D721Med (cell line): ENCODE measurements around the gene DOCK3.
"Not testable (repeated sequence)": the region's sequence is repeated elsewhere in the genome, so short reads cannot be mapped to it uniquely, and the experiment has no call there.

Experiments
- DNase-seq: peaks from one replicate; pipeline ENCODE4 v3.0.0; 2011; ENCODE audit warnings: low spot score; ENCODE audit not compliant: insufficient read length
- FAIRE-seq: peaks from 2 replicates; lab custom pipeline; 2011; peaks lifted over from hg19 to GRCh38; lab: Jason Lieb, UNC
- CTCF ChIP-seq: IDR thresholded peaks from 2 replicates; pipeline ENCODE4 v1.5.1; 2012; ENCODE audit warnings: mild to moderate bottlenecking, control low read depth; ENCODE audit not compliant: insufficient read depth; ENCODE audit errors: missing control alignments

DOCK3 gene

GRCh38 chr3:51075221-51075775 is 400.6 kb downstream of the DOCK3 start:
- DNase-seq = no peak
- TF ChIP-seq CTCF = no peak
- FAIRE-seq = no peak

GRCh38 chr3:51082363-51082762 is 407.6 kb downstream of the DOCK3 start:
- FAIRE-seq (no peak), DNase-seq (no peak)
- TF ChIP-seq CTCF = no peak

GRCh38 chr3:51083490-51083889 is 408.8 kb downstream of the DOCK3 start:
- no peak for TF ChIP-seq CTCF
- no peak for FAIRE-seq
- no peak for DNase-seq

GRCh38 chr3:51092141-51092540 is 417.4 kb downstream of the DOCK3 start:
- not testable (repeated sequence) for DNase-seq, FAIRE-seq

- not testable (repeated sequence) for DNase-seq, FAIRE-seq
These were observed 420.1 kb downstream of the DOCK3 start for GRCh38 chr3:51094838-51095237.

GRCh38 chr3:51099794-51100535 is 425.2 kb downstream of the DOCK3 start:
- TF ChIP-seq CTCF = peak; percentile 78
- no peak for FAIRE-seq
- peak; percentile 31 for DNase-seq

- no peak for FAIRE-seq
- TF ChIP-seq CTCF = no peak
These were observed 425.8 kb downstream of the DOCK3 start for GRCh38 chr3:51100536-51100851.

GRCh38 chr3:51102396-51102795 is 427.7 kb downstream of the DOCK3 start:
- no peak for FAIRE-seq
- no peak for TF ChIP-seq CTCF
- DNase-seq = no peak

More at GRCh38 chr3:51100536-51100851, 425.8 kb downstream of the DOCK3 start:
- no peak for DNase-seq
